Spleen (tissue), 11 donors: ENCODE results near the gene PCDHGB5. TPM values are rescaled to one million over a fixed set of nuclear protein-coding genes. Genes with fewer than 3 reads are reported as not detected.
A peak's percentile ranks its signal among the peaks of the same experiment; 100 is the strongest.

Source experiments
- DNase-seq: peaks from one replicate; pipeline ENCODE4 v3.0.0-alpha.2; 2020
- H3K27ac ChIP-seq, 8 donors: fragments of 200-600 bp; sonication (generic) in 7 of 8; 1 replicate in 4 of 8; 2 replicates in 4 of 8; pipeline versions ENCODE4 v1.5.0 to v1.8.0; 2016 to 2021; ENCODE audit warnings: inconsistent platforms in 4 of 8, mild to moderate bottlenecking in 4 of 8, moderate library complexity in 1 of 8
- H3K27me3 ChIP-seq, 7 donors: fragments of 200-600 bp; sonication (generic) in 6 of 7; replicated peaks in 1 of 7; 1 replicate in 4 of 7; 2 replicates in 3 of 7; pipeline versions ENCODE4 v1.5.0 to v1.8.0; 2016 to 2021; ENCODE audit warnings: inconsistent platforms in 3 of 7, mild to moderate bottlenecking in 1 of 7
- H3K36me3 ChIP-seq, 6 donors: fragments of 200-600 bp; sonication (generic) in 5 of 6; 1 replicate in 4 of 6; 2 replicates in 2 of 6; pipeline versions ENCODE4 v1.5.0 to v1.8.0; 2016 to 2021; ENCODE audit warnings: inconsistent platforms in 2 of 6
- H3K4me1 ChIP-seq, 6 donors: fragments of 200-600 bp; sonication (generic) in 5 of 6; 1 replicate in 3 of 6; 2 replicates in 3 of 6; pipeline versions ENCODE4 v1.5.0 to v1.8.0; 2016 to 2021; ENCODE audit warnings: inconsistent platforms in 3 of 6
- H3K4me3 ChIP-seq, 8 donors: fragments of 200-600 bp; sonication (generic) in 7 of 8; 1 replicate in 4 of 8; 2 replicates in 4 of 8; pipeline versions ENCODE4 v1.5.0 to v1.8.0; 2016 to 2021; ENCODE audit warnings: inconsistent platforms in 4 of 8, mild to moderate bottlenecking in 4 of 8, moderate library complexity in 2 of 8
- H3K9me3 ChIP-seq, 8 donors: fragments of 200-600 bp; sonication (generic) in 7 of 8; 1 replicate in 4 of 8; 2 replicates in 4 of 8; pipeline versions ENCODE4 v1.5.0 to v1.8.0; 2016 to 2021; ENCODE audit warnings: inconsistent platforms in 4 of 8
- CTCF ChIP-seq, 11 experiments: fragments of 200-600 bp in 7 of 11; fragments of 450-650 bp in 4 of 11; sonication (generic) in 4 of 11; IDR thresholded peaks in 8 of 11; conservative IDR thresholded peaks in 3 of 11; 1 replicate in 7 of 11; 2 replicates in 4 of 11; pipeline versions ENCODE4 v1.4.0 to v1.8.0; 2016 to 2021; ENCODE audit warnings: antibody characterized with exemption in 11 of 11, inconsistent platforms in 4 of 11, mild to moderate bottlenecking in 1 of 11
- POLR2A ChIP-seq, 3 donors: fragments of 450-650 bp; IDR thresholded peaks; one replicate each; pipeline ENCODE4 v1.5.1; 2017; ENCODE audit warnings: antibody characterized with exemption in 3 of 3, mild to moderate bottlenecking in 1 of 3
- POLR2AphosphoS5 ChIP-seq, 3 donors: sonication (generic); formaldehyde crosslinking; IDR thresholded peaks; one replicate each; pipeline ENCODE4 v1.5.1; 2017; ENCODE audit warnings: antibody characterized with exemption in 3 of 3
- WGBS, 5 donors: extraction: QIAGEN DNeasy Blood & Tissue Kit in 3 of 5; methylation state at CpG; one replicate each; pipeline versions ENCODE4 v1.1.5 to v1.1.7; 2013 to 2018; 5-methylcytosine and 5-hydroxymethylcytosine counted together
- intact Hi-C: fragments of 100-400 bp; cut with DNase I; formaldehyde crosslinking; loops from one replicate; pipeline ENCODE4 v1.15.0; 2023; ENCODE audit warnings: low total_unique reads
- polyA plus RNA-seq, 3 donors: library from polyadenylated mRNA; stranded (reverse); fragments of 200-250 nt; gene quantifications; one replicate each; pipeline ENCODE4 v1.2.1, GENCODE V29; 2013
- total RNA-seq, 7 donors: library from RNA; depleted of rRNA in 3 of 7; stranded (reverse); fragments of >200 nt in 3 of 7; fragmentation: NEBNext Ultra II Directional in 4 of 7; extraction: Animal tissue kit (Norgen Biotek cat#: 25700) in 4 of 7; gene quantifications; one replicate each; pipeline versions ENCODE4 v1.1.0 to v1.2.1, GENCODE V29; 2016 to 2021
- donor health status: healthy with polysubstance abuse.
- donor health status: DM: no; HTN: no; CAD: no; lungs with moderate emphysema.
- donor health status: DM: no; HTN: no; CAD: no.
- donor health status: Bipolar disorder and iron deficiency.
- donor health status: healthy.
- donor health status: DM: no; HTN: no; CAD: no.
- donor health status: DM: yes; HTN: yes; CAD: no.

The PCDHGB5 gene
- total and polyA plus RNA-seq, 10 donors, result 0.07 to 8.0 (median 5.1) TPM

- peaks cover 0 to 92% (median 20%) of the 10 kb centered on the region in 7 donors for H3K27me3 ChIP-seq
- TF ChIP-seq CTCF (IDR thresholded peaks at IDR 0.05 in 8 of 11, conservative IDR thresholded peaks at IDR 0.05 in 3 of 11) (peak in 4 of 11 experiments; percentile 21 to 25 (median 24)), POLR2A (IDR thresholded peaks at IDR 0.05) (no peak)
- H3K4me3 ChIP-seq, result peak within 1 kb of the TSS in 3 of 8 donors; percentile 11 to 54 (median 22)
- intact Hi-C loops, result no loop called here
- no peaks in the 10 kb centered on the region for H3K4me1 ChIP-seq
- no peak for DNase-seq
- 17 to 28% (median 22%) methylated on average over 28 to 29 of the region's 29 CpGs for WGBS, 5 donors
- no peak within 1 kb of the TSS for H3K27ac ChIP-seq
- peaks cover 0 to 100% (median 85%) of the 10 kb centered on the region in 8 donors for H3K9me3 ChIP-seq
- H3K36me3 ChIP-seq, result no peaks in the 10 kb centered on the region
Measured at GRCh38 chr5:141354900-141355469, 42.8 kb upstream of the PCDHGB5 start, which contains the start of gene PCDHGA4. Gene PCDHGA4 (plus strand): TSS chr5:141355021. CDS start chr5:141355108, 87 bp downstream.

GRCh38 chr5:141355641-141356040 is 42.1 kb upstream of the PCDHGB5 start:
- DNase-seq, result no peak
- 50 to 62% (median 52%) methylated on average over 24 of the region's 24 CpGs for WGBS, 5 donors
- no peaks in the 10 kb centered on the region for H3K36me3 ChIP-seq
- no peaks in the 10 kb centered on the region for H3K4me1 ChIP-seq
- no peak overlapping the region for H3K27ac ChIP-seq
- H3K27me3 ChIP-seq, result peaks cover 0 to 92% (median 14%) of the 10 kb centered on the region in 7 donors
- H3K4me3 ChIP-seq, result peak overlapping the region in 2 of 8 donors; percentile 22 to 54
- intact Hi-C loops, result no loop called here
- TF ChIP-seq CTCF (IDR thresholded peaks at IDR 0.05 in 8 of 11, conservative IDR thresholded peaks at IDR 0.05 in 3 of 11), result no peak
- TF ChIP-seq POLR2A (IDR thresholded peaks at IDR 0.05), result no peak
- no peak for TF ChIP-seq POLR2AphosphoS5 (IDR thresholded peaks at IDR 0.05)
- H3K9me3 ChIP-seq, result peaks cover 0 to 100% (median 85%) of the 10 kb centered on the region in 8 donors

- H3K9me3 ChIP-seq, result peaks cover 0 to 100% (median 85%) of the 10 kb centered on the region in 8 donors
- no peaks in the 10 kb centered on the region for H3K4me1 ChIP-seq
- DNase-seq, result no peak
- H3K27me3 ChIP-seq, result peaks cover 0 to 92% (median 10%) of the 10 kb centered on the region in 7 donors
- intact Hi-C loops, result no loop called here
- no peaks in the 10 kb centered on the region for H3K36me3 ChIP-seq
- no peak for TF ChIP-seq POLR2AphosphoS5 (IDR thresholded peaks at IDR 0.05)
- TF ChIP-seq CTCF (IDR thresholded peaks at IDR 0.05 in 8 of 11, conservative IDR thresholded peaks at IDR 0.05 in 3 of 11), result no peak
- no peak for TF ChIP-seq POLR2A (IDR thresholded peaks at IDR 0.05)
- H3K4me3 ChIP-seq, result no peak overlapping the region
- H3K27ac ChIP-seq, result no peak overlapping the region
- 65 to 74% (median 69%) methylated on average over 5 of the region's 5 CpGs for WGBS, 5 donors
Measured at GRCh38 chr5:141356133-141356532, 41.6 kb upstream of the PCDHGB5 start.

- Histone ChIP-seq H3K27me3 (peaks cover 0 to 92% (median 5%) of the 10 kb centered on the region in 7 donors), H3K4me1 (no peaks in the 10 kb centered on the region), H3K36me3 (no peaks in the 10 kb centered on the region), H3K9me3 (peaks cover 0 to 100% (median 85%) of the 10 kb centered on the region in 8 donors), H3K4me3 (no peak overlapping the region), H3K27ac (no peak overlapping the region)
- no peak for TF ChIP-seq CTCF (IDR thresholded peaks at IDR 0.05 in 8 of 11, conservative IDR thresholded peaks at IDR 0.05 in 3 of 11)
- TF ChIP-seq POLR2A (IDR thresholded peaks at IDR 0.05), result no peak
- TF ChIP-seq POLR2AphosphoS5 (IDR thresholded peaks at IDR 0.05), result no peak
- intact Hi-C loops, result no loop called here
- WGBS, 5 donors, result 43 to 57% (median 45%) methylated on average over 16 to 19 of the region's 19 CpGs
- DNase-seq, result no peak
Measured at GRCh38 chr5:141356950-141357349, 40.8 kb upstream of the PCDHGB5 start.
